Ureter (tissue), 1 donor: ENCODE results near the gene MAP2. TPM values are rescaled to one million over a fixed set of nuclear protein-coding genes. Genes with fewer than 3 reads are reported as not detected.

Source experiments
- DNase-seq: peaks from one replicate; pipeline ENCODE4 v3.0.0-alpha.2; 2020; ENCODE audit warnings: low spot score
- total RNA-seq: library from RNA; stranded (reverse); gene quantifications from one replicate; pipeline ENCODE4 v1.2.4, GENCODE V29; 2023
- donor health status: DM: yes; HTN: yes; CAD: no.

MAP2 gene
- total RNA-seq, 1 donor from 2014 or later: 3.0 TPM

GRCh38 chr2:209532321-209532720 is 108.5 kb downstream of the MAP2 start:
- no peak for DNase-seq

GRCh38 chr2:209533391-209533790 is 109.5 kb downstream of the MAP2 start:
- DNase-seq: no peak

DNA sequence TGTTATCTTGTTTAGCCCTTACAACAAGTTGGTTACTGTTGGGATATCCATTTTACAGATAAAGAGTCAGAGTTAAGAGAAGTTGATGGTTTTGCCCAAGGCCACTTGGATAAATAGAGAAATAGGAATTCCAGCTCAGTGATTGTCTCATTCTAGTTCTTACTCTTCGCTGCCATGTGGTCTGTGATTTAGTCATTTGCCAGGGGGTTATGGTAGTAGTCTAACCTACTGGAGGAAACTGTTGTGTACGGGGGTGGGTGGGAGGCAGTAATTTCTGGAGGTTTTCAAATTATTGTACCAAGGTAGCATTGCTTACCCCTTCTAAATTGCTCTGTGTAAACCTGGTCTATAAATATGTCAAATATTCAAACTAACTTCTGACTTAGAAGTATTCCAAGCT is 110.4 kb downstream of the MAP2 start:
- DNase-seq: no peak

DNA sequence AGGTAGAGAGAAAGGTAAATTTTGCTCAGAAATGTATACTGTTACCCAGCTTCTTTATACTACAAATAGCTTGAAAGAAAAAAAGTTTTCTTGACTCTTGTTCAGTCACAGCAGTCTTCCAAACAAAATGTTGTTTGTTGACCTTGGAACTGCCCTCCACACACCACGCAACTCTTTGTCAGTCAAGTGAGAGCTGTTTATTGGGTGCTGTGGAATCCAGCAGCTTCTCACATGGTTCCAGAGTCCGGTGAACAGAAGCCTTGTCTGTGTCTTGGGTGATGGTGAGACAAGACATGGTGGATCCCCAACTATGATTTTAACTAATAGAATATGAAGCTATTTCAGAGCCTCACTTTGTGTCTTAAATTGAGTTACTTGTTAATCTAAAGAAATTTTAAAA is 112.5 kb downstream of the MAP2 start:
- DNase-seq: no peak

- DNase-seq: no peak
These were observed 123.9 kb downstream of the MAP2 start for GRCh38 chr2:209547726-209548125.

GRCh38 chr2:209549589-209549988 is 125.7 kb downstream of the MAP2 start:
- DNase-seq: no peak

DNA sequence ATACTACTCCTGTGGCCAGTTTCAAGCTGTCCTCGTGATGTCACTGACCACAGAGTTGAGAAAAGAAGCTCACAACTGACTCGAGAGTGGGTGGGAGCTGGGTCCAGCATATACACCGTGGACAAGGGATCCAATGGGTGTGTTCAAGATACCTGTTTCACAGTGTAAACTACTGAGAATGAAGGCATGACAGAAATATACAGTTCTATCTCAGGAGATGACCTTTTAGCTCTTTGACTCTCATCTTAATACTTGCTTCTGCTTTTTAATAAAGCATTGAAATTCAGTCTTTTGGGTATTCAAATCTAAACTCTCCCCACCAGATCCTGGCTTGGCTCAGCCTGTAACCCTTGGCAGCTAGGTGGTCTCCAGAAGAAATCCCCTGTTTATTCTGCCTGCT is 130.1 kb downstream of the MAP2 start:
- DNase-seq: no peak

DNA sequence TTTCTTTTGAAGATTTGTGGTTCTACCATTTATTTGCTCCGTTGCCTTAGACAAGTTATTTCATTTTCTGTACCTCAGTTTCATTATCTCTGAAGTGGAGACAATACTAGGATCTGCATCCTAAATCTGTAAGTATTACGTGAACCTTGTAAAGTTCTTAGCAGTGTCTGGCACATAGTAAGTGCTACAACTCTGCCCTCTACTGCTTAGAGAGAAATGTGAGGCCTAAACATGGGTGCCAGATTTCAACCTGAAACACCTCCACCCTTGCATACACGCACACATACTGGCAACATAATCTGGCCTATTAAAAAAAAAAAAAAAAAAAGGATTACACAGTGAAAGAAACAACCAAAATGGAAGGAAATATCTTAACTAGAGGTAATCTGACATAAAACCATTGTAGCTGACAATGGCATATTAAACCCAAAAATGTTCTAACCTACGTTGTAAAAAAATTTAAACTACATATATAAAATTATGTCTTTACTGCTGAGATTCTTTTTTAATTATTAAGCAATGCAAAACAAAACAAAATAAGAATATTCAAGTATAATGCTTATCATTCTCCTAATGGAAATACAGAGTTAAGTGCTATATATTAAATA is 132.6 kb downstream of the MAP2 start:
- no peak for DNase-seq

GRCh38 chr2:209560911-209561310 is 137.1 kb downstream of the MAP2 start:
- DNase-seq: no peak

DNA sequence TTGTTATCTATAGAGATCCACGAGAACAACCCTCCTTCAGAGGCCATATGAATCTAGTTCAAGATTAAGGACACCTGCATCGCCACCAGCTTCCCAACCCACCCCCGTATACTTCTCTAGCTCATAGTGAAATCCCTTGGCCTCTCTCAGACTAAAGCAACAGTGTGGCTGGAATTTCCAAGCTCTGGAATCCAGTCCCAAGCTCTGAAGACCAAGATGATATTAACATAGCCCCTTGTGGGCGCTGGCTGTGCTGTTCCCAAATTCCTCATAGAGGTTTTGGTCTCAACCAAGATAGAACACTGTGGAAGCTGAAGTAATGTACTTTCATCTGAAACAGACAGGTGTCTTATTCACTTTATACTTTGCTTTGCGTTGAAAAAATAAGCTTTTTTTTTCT is 139.6 kb downstream of the MAP2 start:
- no peak for DNase-seq

DNA sequence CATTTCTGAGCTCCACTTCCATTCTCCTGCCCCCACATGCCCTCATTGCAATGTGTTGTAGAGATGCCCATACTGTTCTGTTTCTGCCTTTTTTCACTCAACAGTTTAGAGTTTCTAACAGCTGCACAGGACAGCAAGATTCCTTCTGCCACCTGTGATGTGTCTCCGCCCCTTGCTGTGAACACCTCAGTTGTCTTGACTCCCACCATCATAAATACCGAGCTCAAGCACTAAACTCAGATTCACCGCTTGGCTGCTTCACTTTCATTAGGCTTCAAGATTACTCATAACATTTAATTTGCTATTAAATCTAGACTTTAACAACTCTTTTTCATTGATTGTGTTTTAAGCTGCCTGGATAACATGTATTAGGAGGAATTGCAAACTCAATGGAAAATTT is 141.0 kb downstream of the MAP2 start:
- no peak for DNase-seq

GRCh38 chr2:209565896-209566582 is 142.2 kb downstream of the MAP2 start:
- DNase-seq: no peak

DNA sequence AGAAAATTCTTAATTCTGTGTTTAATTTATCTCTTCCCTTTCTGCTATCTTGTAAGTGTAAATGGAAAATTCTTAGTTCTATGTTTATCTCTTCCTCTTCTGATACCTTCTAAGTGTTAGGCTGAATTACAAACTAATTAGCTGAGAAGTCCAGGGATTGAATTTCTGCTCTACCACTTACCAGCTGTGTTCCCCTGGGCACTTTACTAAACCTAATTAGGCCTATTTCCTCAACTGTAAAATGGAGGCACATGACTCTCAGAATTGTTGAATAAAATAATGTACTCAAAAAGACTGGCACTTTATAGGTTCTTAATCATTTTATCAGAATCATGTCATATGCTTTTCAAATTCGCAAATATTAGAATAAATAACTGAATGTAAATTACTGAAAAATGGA is 146.3 kb downstream of the MAP2 start:
- DNase-seq: no peak

DNA sequence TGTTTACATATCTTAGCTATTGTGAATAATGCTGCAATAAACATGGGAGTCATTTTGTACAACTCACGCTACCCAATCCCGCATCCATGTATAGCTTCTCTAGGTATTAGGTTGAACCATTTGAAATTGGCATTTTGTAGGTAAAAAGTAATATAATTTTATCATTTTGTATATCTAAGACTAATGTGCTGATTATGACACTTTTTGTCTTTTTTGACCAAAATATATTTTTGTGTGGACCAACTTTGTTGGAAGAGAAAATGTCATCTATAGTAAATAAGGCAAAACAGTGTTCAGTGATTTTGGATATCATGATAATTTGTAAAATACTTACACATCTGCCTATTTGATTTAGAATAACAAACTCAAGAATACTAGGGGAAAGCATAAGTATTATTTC is 150.7 kb downstream of the MAP2 start:
- no peak for DNase-seq

- DNase-seq: no peak
These were observed 153.8 kb downstream of the MAP2 start for GRCh38 chr2:209577376-209578357.

- no peak for DNase-seq
These were observed 154.7 kb downstream of the MAP2 start for GRCh38 chr2:209578394-209579001.

DNA sequence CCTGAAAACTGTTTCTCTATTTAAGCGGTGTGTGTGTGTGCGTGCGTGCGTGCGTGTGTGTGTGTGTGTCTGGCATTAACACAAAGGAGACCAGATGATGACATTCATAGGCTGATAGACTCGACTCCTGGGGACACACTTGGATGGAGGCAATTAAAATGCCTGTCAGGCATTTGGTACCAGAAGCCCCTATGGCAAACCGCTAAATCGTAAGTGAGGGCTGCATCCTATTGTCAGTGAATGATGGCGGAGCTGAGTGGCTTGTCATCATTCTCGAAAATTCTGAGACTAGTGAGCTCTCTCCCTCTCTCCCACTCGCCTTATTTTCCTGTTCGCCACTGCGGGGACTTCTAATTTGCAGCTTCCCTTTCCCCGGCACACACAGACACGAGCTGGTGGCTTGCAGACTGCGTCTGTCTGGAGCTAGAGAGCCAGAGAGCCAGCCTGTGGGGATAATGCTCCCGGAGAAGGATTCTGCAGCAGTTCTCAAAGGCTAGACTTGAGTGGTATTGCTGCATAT is 155.4 kb downstream of the MAP2 start:
- DNase-seq: no peak

DNA sequence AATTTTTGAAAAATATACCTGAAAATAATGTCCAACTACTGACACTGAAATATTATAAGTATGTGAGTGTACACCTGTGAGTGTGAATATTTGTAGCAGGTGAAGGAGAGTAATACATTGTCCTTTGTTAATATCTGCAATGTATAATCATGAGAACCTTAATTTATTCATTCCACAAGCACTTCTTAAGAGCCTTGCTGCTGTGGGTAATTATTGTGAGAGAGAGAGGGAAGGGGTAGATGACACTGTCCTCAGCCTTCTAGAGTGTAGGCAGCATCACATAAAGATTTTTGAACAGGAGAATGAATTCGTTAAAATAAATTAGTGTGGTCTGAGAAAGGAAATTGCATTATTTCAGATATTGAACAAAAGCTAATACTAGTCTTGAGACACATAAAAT is 157.2 kb downstream of the MAP2 start:
- DNase-seq: no peak

- no peak for DNase-seq
These were observed 158.4 kb downstream of the MAP2 start for GRCh38 chr2:209582281-209582680.

DNA sequence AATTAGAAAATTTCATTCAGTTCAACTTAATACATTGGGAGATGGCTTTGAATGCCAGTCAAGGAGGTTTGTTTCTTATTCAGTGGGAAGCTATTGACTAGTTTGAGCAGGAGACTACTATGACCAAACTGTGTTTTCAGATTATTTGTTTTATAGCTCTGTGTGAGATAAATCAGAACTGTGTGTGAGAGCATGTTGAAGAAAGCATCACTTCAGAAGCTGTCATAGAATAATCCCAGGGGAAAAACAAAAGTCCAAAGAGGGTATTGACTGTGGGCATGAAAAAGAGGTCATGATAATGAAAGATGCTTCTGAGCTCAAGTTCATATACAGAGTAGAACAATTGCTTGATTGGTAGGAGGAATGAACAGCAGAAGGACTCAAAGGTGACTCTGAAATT is 160.6 kb downstream of the MAP2 start:
- DNase-seq: no peak

- no peak for DNase-seq
These were observed 161.1 kb downstream of the MAP2 start for GRCh38 chr2:209584915-209585314.

DNA sequence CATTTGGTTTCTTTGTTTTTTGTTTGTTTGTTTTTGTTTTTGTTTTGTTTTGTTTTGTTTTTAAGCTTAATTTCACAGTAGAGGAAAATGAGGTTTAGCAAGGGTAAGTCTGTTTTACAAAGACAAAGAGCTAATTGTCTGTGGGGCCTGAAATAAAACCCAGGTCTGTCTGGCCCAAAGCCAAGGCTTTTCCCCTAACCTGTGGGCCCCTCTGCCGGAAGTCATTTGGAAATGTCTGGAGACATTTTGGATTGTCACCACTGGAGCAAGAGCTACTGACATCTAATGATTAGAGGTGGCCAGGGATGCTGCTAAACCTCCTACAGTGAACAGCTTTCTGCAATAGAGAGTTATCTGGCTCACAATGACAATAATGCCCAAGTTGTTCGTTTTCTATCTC is 167.2 kb downstream of the MAP2 start:
- no peak for DNase-seq
